Measurements from ENCODE around the gene DRICH1.
"Not testable (repeated sequence)": the region's sequence is repeated elsewhere in the genome, so short reads cannot be mapped to it uniquely, and the experiment has no call there.

DRICH1 gene

GRCh38 chr22:23598805-23599518 is 33.2 kb downstream of the DRICH1 start:
- DNase-seq (ENCODE audit: low spot score), result no peak

- DNase-seq (ENCODE audit: low spot score), result not testable (repeated sequence)
Measured at GRCh38 chr22:23597576-23598268, 34.4 kb downstream of the DRICH1 start.

- not testable (repeated sequence) for DNase-seq (ENCODE audit: low spot score)
Measured at GRCh38 chr22:23595904-23596303, 36.2 kb downstream of the DRICH1 start.

GRCh38 chr22:23591846-23592245 is 40.3 kb downstream of the DRICH1 start:
- DNase-seq (ENCODE audit: low spot score), result no peak

GRCh38 chr22:23591201-23591791 is 40.8 kb downstream of the DRICH1 start:
- DNase-seq (ENCODE audit: low spot score), result peak; percentile 69

GRCh38 chr22:23583836-23584235 is 48.3 kb downstream of the DRICH1 start:
- DNase-seq (ENCODE audit: low spot score), result no peak

GRCh38 chr22:23583153-23583552 is 49.0 kb downstream of the DRICH1 start:
- no peak for DNase-seq (ENCODE audit: low spot score)

GRCh38 chr22:23581260-23581650 is 50.9 kb downstream of the DRICH1 start:
- DNase-seq (ENCODE audit: low spot score), result no peak

- no peak for DNase-seq (ENCODE audit: low spot score)
Measured at GRCh38 chr22:23580576-23581259, 51.4 kb downstream of the DRICH1 start.

GRCh38 chr22:23579870-23580575 is 52.1 kb downstream of the DRICH1 start, which contains the start of gene IGLL1:
Gene IGLL1 (minus strand): TSS chr22:23580290. CDS start chr22:23580190, 100 bp downstream.
- no peak for DNase-seq (ENCODE audit: low spot score)

- DNase-seq (ENCODE audit: low spot score), result no peak
Measured at GRCh38 chr22:23579280-23579679, 52.8 kb downstream of the DRICH1 start.

- no peak for DNase-seq (ENCODE audit: low spot score)
Measured at GRCh38 chr22:23578306-23578705, 53.8 kb downstream of the DRICH1 start.

GRCh38 chr22:23576681-23577080 is 55.4 kb downstream of the DRICH1 start:
- no peak for DNase-seq (ENCODE audit: low spot score)

- DNase-seq (ENCODE audit: low spot score), result no peak
Measured at GRCh38 chr22:23575601-23576000, 56.5 kb downstream of the DRICH1 start.

GRCh38 chr22:23574877-23575276 is 57.2 kb downstream of the DRICH1 start:
- no peak for DNase-seq (ENCODE audit: low spot score)

GRCh38 chr22:23574371-23574811 is 57.7 kb downstream of the DRICH1 start:
- no peak for DNase-seq (ENCODE audit: low spot score)

- DNase-seq (ENCODE audit: low spot score), result not testable (repeated sequence)
Measured at GRCh38 chr22:23573701-23574235, 58.4 kb downstream of the DRICH1 start.

- DNase-seq (ENCODE audit: low spot score), result not testable (repeated sequence)
Measured at GRCh38 chr22:23573106-23573505, 59.0 kb downstream of the DRICH1 start.

- no peak for DNase-seq (ENCODE audit: low spot score)
Measured at GRCh38 chr22:23571486-23571885, 60.6 kb downstream of the DRICH1 start.

GRCh38 chr22:23570681-23571080 is 61.4 kb downstream of the DRICH1 start:
- no peak for DNase-seq (ENCODE audit: low spot score)

- no peak for DNase-seq (ENCODE audit: low spot score)
Measured at GRCh38 chr22:23569716-23570115, 62.4 kb downstream of the DRICH1 start.

Data from AG08395 (cell line).